ENCODE measurements around the gene TGM4.
"Not testable (repeated sequence)": the region's sequence is repeated elsewhere in the genome, so short reads cannot be mapped to it uniquely, and the experiment has no call there.

TGM4 gene

DNA sequence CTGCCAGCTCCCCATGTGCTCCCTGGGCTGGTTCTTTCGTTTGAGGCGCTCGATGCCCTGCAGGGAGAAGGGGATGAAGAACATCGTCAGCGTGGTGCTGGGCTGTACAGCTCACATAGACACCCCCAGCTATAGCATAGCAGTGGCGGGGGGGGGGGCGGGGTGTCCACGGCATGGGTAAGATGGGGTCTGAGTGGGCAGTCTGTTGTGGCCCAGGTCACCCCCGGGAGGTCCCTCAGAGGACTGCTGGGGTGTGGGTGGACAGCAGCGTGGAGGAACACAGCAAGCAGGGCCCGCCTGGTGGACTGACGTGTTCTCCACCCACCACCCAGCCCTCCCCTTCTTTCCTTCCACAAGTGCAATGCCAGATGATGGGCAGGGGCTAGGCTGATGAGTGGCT, 43.7 kb downstream of the TGM4 start:
- DNase-seq, result no peak

DNA sequence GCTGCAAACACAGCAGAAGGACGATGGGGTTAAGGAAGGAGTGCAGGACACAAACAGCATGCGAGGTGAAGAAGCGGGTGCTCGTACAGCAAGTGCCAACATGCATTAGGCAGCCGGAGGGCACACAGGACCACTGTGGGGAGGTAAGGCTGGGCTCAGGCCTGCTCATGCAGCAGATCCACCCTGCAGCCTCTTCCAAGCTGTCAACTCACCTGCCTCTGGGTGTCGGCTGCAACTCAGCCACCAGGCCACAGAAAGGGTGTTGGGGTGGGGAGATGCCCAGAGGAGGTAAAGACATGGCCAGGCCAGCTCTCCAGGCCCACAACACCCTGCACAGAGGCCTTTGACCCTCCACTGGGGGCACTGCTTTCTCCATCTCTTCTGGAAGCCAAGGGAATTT, 44.2 kb downstream of the TGM4 start:
- no peak for DNase-seq

GRCh38 chr3:44920081-44920480, 45.7 kb downstream of the TGM4 start:
- DNase-seq, result no peak

- no peak for DNase-seq
Measured at GRCh38 chr3:44923632-44924456, 49.4 kb downstream of the TGM4 start.

DNA sequence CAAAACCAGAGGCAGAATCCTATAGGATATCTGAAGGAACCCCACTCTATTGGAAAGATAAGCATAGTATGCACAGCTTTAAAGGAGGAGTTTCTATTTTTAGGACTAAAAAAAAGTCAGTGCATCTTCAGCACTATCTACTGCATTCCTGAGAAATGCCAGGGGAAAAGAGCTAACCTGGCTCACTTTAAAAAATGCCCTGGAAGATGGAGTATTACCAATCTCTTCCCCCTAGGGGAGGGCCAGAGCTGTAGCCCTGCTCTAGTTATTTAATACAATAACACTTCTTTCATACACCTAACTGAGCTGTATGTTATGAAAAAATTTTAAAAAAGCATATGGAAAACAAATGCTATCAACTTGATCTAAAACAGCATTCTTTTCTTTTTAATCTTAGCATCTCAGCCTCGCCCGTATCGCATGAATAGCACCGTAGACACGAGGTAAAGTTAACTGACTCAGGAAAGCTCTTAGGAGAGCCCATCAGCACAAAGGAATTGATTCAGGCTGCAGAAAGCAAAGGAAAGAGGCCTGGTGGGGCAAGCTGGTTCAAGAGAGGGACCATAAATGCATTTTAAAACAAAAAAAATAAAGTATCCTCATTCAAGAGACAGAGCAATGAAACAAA, 50.2 kb downstream of the TGM4 start:
- DNase-seq, result no peak

DNA sequence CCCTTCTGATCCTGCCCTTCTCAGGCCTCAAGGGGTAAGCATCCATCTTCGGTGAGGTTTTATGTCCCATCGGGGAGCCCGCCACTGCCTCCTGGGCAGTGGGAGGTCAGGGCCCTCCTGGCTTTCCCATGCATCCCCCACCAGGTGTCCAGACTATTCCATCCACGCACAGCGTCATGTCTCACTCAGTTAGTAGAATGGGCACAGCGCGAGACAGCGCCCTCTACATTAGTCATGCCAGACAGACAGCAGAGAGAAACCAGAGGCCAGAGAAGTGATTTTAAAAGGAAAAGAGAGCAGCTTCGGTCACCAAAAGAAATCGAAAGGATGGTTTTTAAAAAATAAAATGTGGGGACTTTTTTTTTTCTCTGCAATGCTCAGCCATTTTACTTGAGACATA, 51.8 kb downstream of the TGM4 start:
- no peak for DNase-seq

- DNase-seq, result no peak
Measured at GRCh38 chr3:44926921-44927320, 52.5 kb downstream of the TGM4 start.

DNA sequence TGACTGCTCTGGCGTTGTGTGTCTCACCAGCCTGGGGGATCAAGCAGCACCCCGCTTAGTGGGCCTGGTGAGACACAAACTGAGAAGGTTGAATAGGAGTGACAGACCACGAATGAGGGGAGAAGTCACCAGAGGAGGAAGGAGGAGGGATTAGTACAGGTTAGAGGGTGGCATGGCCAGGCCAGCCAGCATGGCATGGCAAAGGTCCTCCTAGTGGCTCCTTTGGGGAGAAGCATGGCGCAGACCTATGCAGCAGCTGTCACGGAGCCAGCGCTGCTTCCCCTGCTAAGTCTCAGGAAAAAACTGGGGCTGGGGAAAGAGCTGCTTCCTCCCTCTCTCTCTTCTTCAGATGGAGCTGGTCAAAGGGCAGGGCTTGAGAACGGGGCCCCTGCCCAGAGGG, 53.0 kb downstream of the TGM4 start:
- no peak for DNase-seq

- no peak for DNase-seq
Measured at GRCh38 chr3:44929782-44930181, 55.4 kb downstream of the TGM4 start.

- no peak for DNase-seq
Measured at GRCh38 chr3:44930911-44931310, 56.5 kb downstream of the TGM4 start.

DNA sequence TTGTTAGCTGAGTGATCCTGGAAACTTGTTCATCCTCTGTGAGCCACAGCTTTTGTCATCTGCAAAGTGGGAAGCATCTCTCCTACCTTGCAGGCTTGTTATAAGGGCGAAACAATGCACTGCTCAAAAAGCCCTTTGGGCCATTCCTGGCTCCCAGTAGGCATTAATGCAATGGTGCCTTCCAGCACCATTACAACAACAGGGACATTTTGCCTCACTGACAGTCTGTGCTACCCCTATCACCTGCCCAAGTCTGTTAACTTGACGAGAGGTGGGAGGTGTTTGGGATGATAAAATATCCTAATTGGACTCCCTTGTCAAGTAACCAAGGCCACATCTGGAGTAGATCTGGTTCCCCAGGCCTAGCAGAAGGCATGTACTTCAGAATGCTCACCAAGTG, 57.4 kb downstream of the TGM4 start:
- DNase-seq, result no peak

GRCh38 chr3:44932271-44932670, 57.9 kb downstream of the TGM4 start:
- no peak for DNase-seq

DNA sequence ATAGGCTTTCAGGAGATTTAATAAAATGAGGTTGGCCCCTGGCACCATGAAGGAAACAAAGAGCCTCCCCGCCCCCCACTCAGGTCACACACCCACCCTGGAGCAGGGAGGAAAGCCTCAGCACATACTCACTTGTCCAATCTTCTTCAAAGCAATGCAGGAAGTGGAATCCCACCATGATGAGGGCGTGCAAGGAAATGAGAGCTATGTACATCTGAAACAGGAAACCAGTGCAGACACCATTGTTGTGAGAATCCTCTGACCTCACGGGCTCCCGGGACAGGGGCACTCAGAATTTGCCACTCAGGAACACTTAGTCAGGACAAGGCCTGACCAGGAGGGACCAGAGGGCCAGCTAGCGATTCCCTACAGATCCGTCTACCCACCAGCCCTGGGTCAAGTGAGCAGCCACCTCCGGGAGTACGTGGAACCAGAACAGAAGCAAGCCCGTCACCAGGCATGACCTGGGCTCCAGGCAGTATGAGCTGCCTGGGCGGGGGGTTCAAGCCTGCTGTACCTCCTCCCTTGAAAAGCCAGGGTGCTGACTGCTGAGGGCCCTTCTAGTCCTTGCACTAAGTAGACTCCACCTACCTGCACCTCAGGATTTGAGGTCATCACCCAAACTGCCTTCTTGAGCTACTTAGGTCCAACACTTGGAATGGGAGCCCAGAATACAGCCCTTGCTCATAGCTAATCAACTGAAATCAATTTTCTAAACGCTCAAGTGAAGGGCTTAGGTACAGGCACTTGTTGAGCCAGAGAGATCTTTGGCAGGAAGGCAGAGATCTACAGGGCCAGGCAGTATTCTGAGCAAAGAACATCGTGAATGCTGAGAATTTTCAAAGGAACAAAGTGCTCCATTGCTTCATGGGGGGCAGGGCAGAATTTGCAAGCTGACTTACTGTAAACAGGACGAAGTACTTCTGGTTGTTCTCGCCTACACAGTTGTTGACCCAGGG, 58.9 kb downstream of the TGM4 start:
- no peak for DNase-seq

DNA sequence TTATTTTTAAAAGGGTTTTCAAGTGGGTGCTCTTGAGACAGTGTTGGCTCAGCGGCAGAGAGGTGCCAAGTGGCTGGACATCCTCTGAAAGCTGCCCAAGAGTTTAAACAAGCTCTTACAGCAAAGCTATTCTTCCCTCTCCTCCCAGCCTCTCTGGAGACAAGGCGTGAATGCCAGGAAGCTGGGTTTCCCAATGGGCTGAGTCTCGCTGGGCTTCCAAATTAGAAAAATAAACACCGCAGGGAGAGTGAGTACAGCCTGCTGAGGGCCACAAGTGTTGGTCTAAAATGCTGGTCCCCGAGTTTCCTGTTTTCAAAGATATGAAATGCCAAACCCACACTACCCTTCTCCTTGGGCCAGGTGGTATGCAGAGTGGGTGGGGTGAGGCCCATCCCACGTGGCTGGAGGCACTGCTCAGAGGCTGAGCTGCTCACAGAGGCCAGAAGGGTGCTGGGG, 65.2 kb downstream of the TGM4 start:
- DNase-seq, result no peak

GRCh38 chr3:44942202-44942921, 68.0 kb downstream of the TGM4 start:
- DNase-seq, result no peak

DNA sequence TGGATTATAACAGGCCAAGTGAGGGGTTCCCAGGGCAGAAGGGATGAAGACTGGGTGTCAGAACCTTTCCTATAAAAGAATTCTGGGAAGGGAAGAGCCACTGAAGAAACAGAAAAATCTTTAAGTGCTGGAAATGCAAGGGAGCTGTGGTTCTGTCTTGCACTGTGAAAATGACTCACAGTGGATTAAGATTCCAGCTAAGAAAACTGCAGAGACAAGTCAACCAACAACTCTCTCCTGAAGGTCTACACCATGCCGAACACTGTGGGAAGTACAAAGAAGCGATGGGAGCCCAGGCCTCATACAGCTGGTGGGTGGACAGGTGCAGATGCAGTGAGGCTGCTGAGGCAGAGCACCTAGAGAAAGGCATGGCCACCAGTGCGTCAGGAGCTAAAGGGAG, 73.8 kb downstream of the TGM4 start:
- no peak for DNase-seq

- DNase-seq, result not testable (repeated sequence)
Measured at GRCh38 chr3:44949770-44950169, 75.4 kb downstream of the TGM4 start.

DNA sequence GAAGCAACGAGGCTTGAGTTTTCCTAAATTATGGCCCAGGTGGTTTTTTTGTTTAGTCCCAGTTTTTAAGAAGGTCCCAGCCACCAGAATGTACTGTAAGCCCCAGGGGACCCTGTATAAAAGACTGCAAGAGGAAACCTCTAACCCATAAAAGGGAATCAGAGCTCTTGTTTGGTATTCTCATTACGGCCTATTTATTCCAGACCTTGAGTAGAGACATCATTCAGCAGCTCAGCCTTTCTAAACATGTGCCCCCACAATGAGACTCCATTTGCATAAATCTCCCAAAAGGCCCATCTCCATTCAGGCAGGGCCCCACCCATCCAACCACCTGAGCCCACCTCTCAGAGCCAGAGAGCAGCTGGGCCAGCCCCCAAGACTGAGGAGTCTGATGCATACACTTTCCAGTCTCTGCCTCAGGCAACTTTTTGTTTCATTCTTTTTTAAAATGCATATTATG, 75.9 kb downstream of the TGM4 start:
- DNase-seq, result no peak

- no peak for DNase-seq
Measured at GRCh38 chr3:44952689-44953088, 78.3 kb downstream of the TGM4 start.

GRCh38 chr3:44954304-44954703, 79.9 kb downstream of the TGM4 start:
- DNase-seq, result no peak

DNA sequence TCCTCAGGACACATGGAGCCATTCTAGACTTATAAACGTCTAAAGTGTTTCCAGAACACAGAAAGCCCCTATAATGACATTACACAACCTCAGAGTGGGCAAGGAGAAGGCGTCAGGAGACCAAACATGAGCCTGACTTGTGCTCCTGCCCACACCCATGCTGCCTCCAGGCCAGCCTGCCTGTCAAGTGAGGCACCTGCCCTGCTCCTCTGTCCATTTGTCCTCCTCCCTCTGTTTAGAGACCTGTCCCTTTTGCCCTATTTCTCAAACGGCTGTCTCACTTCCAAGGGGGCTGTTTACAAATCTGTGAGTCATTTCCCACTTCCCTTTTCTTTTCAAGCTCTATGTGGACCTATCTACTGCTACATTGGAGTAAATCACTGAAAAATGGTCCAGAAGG, 80.6 kb downstream of the TGM4 start:
- no peak for DNase-seq

DNA sequence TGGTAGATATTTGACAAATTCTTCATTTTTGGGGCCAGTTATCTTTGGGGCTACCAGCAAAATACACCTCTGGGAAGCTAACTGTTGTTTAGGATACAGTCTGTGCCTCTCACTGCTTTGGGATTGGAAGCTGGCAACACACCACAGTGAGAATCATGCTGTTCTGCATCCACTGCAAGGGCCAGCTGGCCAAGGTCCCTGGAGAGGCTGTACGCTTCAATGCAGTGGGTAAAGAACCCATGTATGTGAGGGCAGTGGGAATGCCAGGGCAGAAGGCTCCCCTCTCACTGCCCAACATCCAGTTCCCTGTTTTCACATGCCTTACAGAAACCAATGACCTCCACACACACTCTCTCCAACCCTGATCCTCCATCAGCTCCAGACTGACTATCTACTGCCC, 81.5 kb downstream of the TGM4 start:
- no peak for DNase-seq

- DNase-seq, result no peak
Measured at GRCh38 chr3:44957986-44958385, 83.6 kb downstream of the TGM4 start.
